Subcutaneous abdominal adipose tissue (tissue), 5 donors: ENCODE data around the gene DNAJB11.

Experiments
- H3K27ac ChIP-seq: one replicate; pipeline ENCODE4 v1.7.0; 2013; ENCODE audit warnings: low read depth, mild to moderate bottlenecking, inconsistent platforms, low read length, moderate library complexity
- H3K27me3 ChIP-seq, 5 donors: one replicate each; pipeline ENCODE4 v1.7.0; 2013; ENCODE audit warnings: low read length in 5 of 5, inconsistent platforms in 1 of 5; ENCODE audit not compliant: control insufficient read depth in 5 of 5, insufficient read depth in 4 of 5
- H3K36me3 ChIP-seq, 5 donors: one replicate each; pipeline ENCODE4 v1.7.0; 2013; ENCODE audit warnings: low read length in 5 of 5; ENCODE audit not compliant: control insufficient read depth in 5 of 5, insufficient read depth in 5 of 5
- H3K4me1 ChIP-seq, 5 donors: one replicate each; pipeline ENCODE4 v1.7.0; 2013; ENCODE audit warnings: low read length in 5 of 5, mild to moderate bottlenecking in 3 of 5, moderate library complexity in 1 of 5; ENCODE audit not compliant: control insufficient read depth in 5 of 5, insufficient read depth in 5 of 5
- H3K4me3 ChIP-seq, 5 donors: one replicate each; pipeline ENCODE4 v1.7.0; 2013; ENCODE audit warnings: low read length in 5 of 5, low read depth in 1 of 5
- H3K9ac ChIP-seq, 5 donors: one replicate each; pipeline ENCODE4 v1.7.0; 2013; ENCODE audit warnings: low read length in 5 of 5, mild to moderate bottlenecking in 4 of 5, moderate library complexity in 3 of 5
- H3K9me3 ChIP-seq, 5 donors: one replicate each; pipeline ENCODE4 v1.7.0; 2013; ENCODE audit warnings: low read length in 5 of 5; ENCODE audit not compliant: control insufficient read depth in 5 of 5
- donor health status: healthy.
- donor health status: healthy.
- donor health status: healthy.
- donor health status: healthy.
- donor health status: healthy.

Gene DNAJB11

GRCh38 chr3:186592682-186593081 lies 22.2 kb downstream of the DNAJB11 start:
- Histone ChIP-seq H3K4me3 (no peak overlapping the region), H3K27ac (no peak overlapping the region), H3K9ac (no peak overlapping the region), H3K4me1 (no peaks in the 10 kb centered on the region), H3K9me3 (no peaks in the 10 kb centered on the region), H3K36me3 (no peaks in the 10 kb centered on the region), H3K27me3 (peaks cover 0 to 3% (median 0%) of the 10 kb centered on the region in 5 donors)

- H3K27ac ChIP-seq = no peak overlapping the region
- H3K9ac ChIP-seq = no peak overlapping the region
- H3K27me3 ChIP-seq = peaks cover 0 to 3% (median 0%) of the 10 kb centered on the region in 5 donors
- H3K4me3 ChIP-seq = no peak overlapping the region
- no peaks in the 10 kb centered on the region for H3K4me1 ChIP-seq
- no peaks in the 10 kb centered on the region for H3K9me3 ChIP-seq
- no peaks in the 10 kb centered on the region for H3K36me3 ChIP-seq
Measured at GRCh38 chr3:186593862-186594261, 23.3 kb downstream of the DNAJB11 start.

- Histone ChIP-seq H3K27ac (no peak overlapping the region), H3K36me3 (no peaks in the 10 kb centered on the region), H3K4me3 (no peak overlapping the region), H3K27me3 (peaks cover 0 to 3% (median 0%) of the 10 kb centered on the region in 5 donors), H3K4me1 (no peaks in the 10 kb centered on the region), H3K9me3 (no peaks in the 10 kb centered on the region), H3K9ac (no peak overlapping the region)
Measured at GRCh38 chr3:186594591-186595113, 24.1 kb downstream of the DNAJB11 start.

- H3K27ac ChIP-seq = no peak overlapping the region
- no peaks in the 10 kb centered on the region for H3K4me1 ChIP-seq
- H3K27me3 ChIP-seq = no peaks in the 10 kb centered on the region
- no peaks in the 10 kb centered on the region for H3K36me3 ChIP-seq
- H3K9me3 ChIP-seq = no peaks in the 10 kb centered on the region
- no peak overlapping the region for H3K4me3 ChIP-seq
- no peak overlapping the region for H3K9ac ChIP-seq
Measured at GRCh38 chr3:186596568-186597287, 26.2 kb downstream of the DNAJB11 start.

DNA sequence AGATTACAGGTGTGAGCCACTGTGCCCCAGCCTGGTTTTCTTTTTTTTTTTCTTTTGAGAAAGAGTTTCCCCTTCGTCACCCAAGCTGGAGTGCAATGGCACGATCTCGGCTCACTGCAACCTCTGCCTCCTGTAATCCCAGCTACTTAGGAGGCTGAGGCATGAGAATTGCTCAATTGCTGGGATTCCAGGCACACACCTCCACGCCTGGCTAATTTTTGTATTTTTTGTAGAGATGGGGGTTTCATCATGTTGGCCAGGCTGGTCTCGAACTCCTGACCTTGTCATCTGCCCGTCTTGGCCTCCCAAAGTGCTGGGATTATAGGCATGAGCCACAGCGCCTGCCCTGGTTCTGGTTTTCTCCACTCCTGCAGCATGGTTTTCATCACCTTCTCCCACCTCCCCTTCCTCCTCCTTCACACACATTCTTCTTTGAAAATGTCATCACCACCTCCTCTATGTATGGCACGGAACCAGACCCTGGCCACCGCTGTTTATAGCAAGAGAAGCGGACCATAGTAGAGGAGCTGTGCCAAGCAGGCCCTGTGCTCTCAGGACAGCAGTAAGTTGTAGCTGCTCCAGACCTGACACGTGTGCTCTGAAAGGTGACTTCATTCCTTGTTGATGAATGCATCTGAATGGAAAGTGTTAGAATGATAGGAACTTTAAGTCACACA lies 27.7 kb downstream of the DNAJB11 start:
- Histone ChIP-seq H3K27me3 (no peaks in the 10 kb centered on the region), H3K4me3 (no peak overlapping the region), H3K4me1 (no peaks in the 10 kb centered on the region), H3K27ac (no peak overlapping the region), H3K9ac (no peak overlapping the region), H3K9me3 (no peaks in the 10 kb centered on the region), H3K36me3 (no peaks in the 10 kb centered on the region)

DNA sequence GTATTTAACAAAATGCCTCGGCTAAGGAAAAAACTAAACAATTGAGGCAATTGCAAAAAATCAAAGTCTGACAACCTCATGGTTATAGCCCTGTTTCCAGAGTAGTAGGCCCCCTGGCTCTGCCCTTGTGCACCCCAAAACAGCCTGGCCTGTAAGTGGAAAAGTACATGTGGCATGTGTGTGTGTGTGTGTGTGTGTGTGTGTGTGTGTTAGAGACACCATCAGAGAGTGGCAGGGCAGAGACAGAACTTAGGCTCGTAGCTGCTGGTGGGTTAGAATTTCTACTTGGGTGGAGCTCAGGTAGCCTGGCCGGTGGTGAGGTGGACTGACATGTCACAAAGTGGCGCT lies 28.2 kb downstream of the DNAJB11 start:
- Histone ChIP-seq H3K36me3 (no peaks in the 10 kb centered on the region), H3K27ac (no peak overlapping the region), H3K27me3 (no peaks in the 10 kb centered on the region), H3K4me3 (no peak overlapping the region), H3K9ac (no peak overlapping the region), H3K9me3 (no peaks in the 10 kb centered on the region), H3K4me1 (no peaks in the 10 kb centered on the region)

DNA sequence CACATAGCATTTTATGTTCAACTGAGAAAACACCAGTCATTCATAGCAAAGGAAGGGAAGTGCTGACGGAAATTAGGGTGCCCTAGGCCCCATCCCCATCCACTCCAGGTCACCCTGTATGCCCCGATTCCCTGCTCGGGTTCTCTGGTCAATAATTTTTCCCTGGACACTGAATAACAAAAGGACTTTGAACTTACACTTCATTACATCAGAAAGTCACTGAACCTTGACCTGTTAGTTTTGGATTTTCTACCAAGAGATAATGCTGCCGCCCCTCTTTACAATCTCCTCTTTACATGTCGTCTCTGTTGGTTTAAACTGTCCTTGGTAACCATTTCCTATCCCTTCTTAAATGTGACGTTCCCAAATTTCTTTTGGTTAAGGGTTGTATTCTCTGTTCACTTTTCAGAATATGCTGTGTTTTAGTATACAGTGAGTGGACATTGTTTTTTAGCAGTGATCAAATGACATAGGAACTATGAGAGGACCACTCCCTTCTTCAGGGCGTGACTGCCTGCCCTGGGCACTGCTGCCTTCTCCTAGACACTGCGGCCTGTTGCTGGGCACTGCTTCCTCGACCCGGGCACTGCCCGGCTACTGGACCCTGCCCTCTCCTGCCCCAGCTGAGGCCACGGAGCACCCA lies 28.7 kb downstream of the DNAJB11 start:
- Histone ChIP-seq H3K27ac (no peak overlapping the region), H3K9me3 (no peaks in the 10 kb centered on the region)

DNA sequence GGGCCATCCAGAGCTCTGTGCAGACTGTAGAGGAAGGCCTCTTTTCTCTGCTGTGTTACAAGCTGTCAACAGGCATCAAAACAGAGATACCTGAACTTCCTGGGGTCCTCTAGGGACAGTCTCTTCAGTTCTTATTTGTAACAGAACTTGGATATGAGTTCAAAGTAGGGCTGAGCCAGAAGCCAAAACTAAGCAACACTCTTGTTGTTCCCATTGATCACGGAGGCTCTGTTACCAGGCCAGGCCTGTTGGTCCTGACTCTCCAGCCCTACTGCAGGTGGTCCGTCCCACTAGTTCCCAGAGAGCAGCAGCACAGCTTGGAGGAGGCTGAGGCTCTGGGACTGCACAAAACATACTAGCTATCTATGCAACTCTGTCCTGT lies 29.3 kb downstream of the DNAJB11 start:
- Histone ChIP-seq H3K9ac (no peak overlapping the region), H3K9me3 (no peaks in the 10 kb centered on the region), H3K27me3 (no peaks in the 10 kb centered on the region), H3K4me3 (no peak overlapping the region), H3K36me3 (no peaks in the 10 kb centered on the region), H3K27ac (no peak overlapping the region), H3K4me1 (no peaks in the 10 kb centered on the region)

More for the DNA sequence above, 28.7 kb downstream of the DNAJB11 start:
- H3K36me3 ChIP-seq = no peaks in the 10 kb centered on the region
- no peak overlapping the region for H3K4me3 ChIP-seq
- no peak overlapping the region for H3K9ac ChIP-seq
- no peaks in the 10 kb centered on the region for H3K4me1 ChIP-seq
- H3K27me3 ChIP-seq = no peaks in the 10 kb centered on the region

DNA sequence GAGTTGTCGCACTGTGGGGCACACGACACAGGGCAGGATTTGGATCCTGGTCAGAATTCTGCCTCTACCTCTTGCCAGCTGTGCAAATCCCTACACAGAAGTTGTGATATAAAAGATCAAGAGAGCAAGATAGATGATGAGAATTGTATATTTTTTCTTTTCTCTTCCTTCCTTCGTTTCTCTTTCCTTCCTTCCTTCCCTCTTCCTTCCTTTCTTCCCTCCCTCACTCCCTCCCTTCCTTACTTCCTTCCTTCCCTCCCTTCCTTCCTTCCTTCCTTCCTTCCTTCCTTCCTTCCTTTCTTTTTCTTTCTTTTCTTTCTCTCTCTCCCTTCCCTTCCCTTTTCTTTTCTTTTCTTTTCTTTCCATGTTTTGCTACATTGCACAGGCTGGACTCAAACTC lies 30.4 kb downstream of the DNAJB11 start:
- Histone ChIP-seq H3K9ac (no peak overlapping the region), H3K4me3 (no peak overlapping the region), H3K4me1 (no peaks in the 10 kb centered on the region), H3K27me3 (no peaks in the 10 kb centered on the region), H3K36me3 (no peaks in the 10 kb centered on the region), H3K9me3 (no peaks in the 10 kb centered on the region), H3K27ac (no peak overlapping the region)

DNA sequence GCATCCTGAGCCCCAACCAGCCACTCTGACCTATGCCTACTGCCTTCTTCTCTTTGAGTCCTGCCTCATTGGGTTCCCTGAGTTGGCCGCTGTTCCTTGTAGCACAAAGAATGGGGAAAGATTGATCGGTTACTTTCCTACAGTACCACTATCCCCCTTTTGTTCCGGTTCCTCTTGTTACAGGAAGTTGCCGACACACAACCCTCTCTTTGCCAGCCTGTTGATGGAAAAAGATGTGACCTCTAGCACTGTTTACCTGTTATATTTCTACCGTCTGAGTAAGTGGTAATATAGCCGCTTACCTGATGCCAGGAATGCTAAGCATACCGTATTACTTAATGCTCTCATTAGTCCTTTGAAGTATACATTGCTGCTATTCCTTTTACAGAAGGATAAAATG lies 32.6 kb downstream of the DNAJB11 start:
- H3K27ac ChIP-seq = no peak overlapping the region
- H3K4me3 ChIP-seq = no peak overlapping the region
- no peaks in the 10 kb centered on the region for H3K4me1 ChIP-seq
- H3K36me3 ChIP-seq = no peaks in the 10 kb centered on the region
- no peaks in the 10 kb centered on the region for H3K9me3 ChIP-seq
- H3K9ac ChIP-seq = no peak overlapping the region
- no peaks in the 10 kb centered on the region for H3K27me3 ChIP-seq
